HG03439 (cell line): ENCODE data around the gene RBKS.
A peak's percentile ranks its signal among the peaks of the same experiment; 100 is the strongest.

Source experiments
- ATAC-seq: cut with Tn5 transposase; IDR thresholded peaks from one replicate; pipeline ENCODE4 v1.9.1; 2021; ENCODE audit warnings: mild to moderate bottlenecking, moderate library complexity; ENCODE audit not compliant: unreplicated experiment

RBKS gene

GRCh38 chr2:27890146-27890923, at the start of gene RBKS, which contains the start of gene BABAM2:
RBKS (minus strand) TSS chr2:27890387; CDS start chr2:27890345, 42 bp downstream.
BABAM2 (plus strand) TSS chr2:27890729; CDS start chr2:27894557, 3,828 bp downstream.
- peak; percentile 77 for ATAC-seq

DNA sequence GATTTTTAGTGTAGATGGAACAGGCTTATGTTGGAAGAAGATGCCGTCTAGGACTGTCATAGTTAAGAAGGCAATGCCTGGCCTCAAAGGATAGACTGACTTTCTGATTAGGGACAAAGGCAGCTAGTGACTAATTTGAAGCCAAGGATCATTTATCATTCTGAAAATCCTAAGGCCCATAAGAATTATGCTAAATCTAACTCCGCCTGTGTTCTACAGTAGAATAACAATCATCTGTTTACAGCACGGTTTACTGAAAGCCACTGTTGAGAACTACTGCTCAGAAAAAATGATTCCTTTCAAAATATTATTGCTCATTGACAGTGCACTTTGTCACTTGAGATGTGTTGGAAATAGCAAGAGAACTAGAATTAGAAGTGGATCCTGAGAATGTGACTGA, 44.8 kb upstream of the RBKS start:
- ATAC-seq: no peak

DNA sequence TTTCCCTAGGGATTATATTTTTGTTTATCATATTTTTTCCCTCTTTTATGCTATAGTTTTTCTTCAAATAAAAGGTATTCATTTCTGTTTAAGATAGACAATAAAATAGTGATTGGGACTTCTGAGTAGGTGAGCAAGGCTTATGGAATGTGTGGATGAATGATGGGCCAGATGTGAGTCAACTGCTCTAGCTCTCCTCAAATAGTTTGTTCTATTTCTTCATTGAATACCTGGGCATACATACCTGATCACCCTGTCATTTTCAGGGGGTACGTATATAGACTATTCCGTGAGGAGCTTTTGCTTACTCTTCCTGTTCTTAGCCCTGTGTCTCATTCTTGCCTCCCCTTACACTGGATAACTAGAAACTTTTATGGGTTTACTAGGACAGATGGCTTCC, 42.2 kb upstream of the RBKS start:
- ATAC-seq: no peak

DNA sequence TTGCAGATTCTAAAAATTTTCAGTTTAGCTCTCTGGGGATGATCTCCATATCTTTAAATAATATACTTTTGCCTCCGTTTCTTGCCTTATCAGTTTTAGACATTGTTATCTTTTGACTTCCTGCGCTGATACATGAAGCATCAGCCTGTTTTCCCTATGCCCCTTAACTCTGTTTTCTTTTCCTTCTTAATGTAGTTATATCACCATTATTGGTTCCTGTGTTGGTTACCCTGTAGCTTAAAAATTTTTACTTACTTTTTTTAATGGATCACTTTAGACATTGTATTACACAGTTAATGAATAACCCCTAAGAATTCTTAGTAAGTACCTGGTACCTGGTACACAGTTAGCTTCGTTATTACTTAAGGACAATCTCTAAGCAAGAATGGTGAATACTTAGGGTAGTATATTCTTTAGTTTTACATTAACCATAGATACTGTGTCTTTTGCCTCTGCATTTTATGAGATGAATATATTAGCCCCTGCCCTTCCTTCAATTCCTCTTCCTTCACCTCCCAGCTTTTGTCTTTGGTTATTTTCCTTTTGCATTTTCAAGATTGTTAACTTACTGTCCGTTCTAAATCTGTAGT, 41.3 kb upstream of the RBKS start:
- no peak for ATAC-seq

- ATAC-seq: no peak
Measured at GRCh38 chr2:27929916-27930486, 39.8 kb upstream of the RBKS start.

DNA sequence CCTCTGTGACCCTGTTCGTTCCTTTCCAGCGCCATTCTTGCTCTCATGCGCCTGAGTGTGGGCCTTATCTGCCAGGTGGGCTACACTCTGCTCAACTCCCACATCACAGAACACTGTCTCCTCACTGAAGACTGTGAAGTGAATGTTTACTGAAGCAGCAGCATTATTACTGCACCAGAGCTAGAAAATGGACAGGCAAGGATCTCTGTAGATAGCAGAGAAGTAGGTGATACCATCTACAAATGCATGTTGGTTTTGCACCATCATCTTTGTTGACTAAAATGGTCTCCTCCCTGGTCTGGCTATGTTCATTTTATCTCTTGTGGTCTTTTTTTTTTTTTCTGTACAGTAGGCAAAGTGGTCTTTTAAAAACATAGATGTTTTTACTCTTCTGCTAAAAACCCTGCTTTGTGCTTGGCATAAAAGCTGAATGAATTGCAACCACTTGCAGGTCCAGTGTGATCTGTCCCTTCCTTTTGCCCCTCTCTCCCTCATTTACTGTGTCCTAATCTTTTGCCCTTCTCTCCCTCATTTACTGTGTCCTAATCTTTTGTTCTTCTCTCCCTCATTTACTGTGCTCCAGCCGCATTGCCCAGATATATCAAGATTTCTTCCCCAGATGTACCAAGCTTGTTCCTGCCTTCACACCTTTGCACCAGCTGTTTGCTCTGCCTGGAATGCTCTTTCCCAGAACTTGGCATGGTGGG, 35.7 kb upstream of the RBKS start:
- ATAC-seq: no peak

- no peak for ATAC-seq
Measured at GRCh38 chr2:27922842-27923241, 32.7 kb upstream of the RBKS start.

DNA sequence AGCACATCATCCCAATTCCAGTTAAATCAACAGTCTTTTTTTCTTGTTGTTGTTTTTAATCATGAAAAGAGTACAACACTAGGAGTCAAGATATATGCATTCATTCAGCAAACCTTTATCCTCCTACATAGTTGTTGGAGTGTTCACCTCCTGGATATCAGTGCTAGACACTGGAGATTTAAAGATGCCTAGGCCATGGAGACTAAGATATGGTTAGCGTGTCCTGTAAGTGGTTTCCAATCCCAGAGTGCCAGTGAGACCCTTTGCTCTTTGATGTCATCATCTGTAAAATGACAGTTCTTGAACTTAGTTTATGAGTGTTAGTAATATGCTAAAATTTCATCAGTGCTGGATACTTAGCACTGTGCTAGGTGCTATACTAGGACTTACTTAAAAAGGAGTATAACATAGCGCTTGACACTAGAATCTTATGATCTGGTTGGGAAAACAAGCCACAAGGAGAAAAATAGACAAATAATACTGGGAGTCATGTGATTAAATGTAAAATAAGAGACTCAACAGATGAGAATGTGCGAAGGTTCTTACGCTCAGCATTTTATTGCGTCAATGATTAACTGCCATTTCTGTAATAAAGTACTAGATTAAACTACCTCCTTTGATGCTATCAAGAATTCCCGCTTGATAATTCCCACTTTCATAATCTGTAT, 31.8 kb upstream of the RBKS start:
- ATAC-seq: no peak

DNA sequence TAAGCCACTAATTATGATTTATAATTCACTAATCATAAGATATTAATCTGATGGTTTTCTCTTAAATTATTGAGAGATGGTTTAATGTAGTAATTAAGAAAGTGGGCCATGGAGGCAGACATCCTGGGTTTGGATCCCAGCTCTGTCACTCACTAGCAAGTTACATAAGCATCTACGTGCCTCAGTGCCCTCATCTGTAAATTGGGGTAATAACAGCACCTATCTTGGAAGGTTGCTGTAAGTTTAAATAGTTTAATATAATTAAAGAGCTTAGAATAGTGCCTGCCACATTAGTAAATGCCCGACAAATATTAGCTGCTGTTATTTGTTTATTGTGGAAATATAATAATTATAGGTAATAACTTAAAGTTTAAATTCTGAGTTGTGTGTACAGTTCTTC, 31.2 kb upstream of the RBKS start:
- ATAC-seq: no peak

DNA sequence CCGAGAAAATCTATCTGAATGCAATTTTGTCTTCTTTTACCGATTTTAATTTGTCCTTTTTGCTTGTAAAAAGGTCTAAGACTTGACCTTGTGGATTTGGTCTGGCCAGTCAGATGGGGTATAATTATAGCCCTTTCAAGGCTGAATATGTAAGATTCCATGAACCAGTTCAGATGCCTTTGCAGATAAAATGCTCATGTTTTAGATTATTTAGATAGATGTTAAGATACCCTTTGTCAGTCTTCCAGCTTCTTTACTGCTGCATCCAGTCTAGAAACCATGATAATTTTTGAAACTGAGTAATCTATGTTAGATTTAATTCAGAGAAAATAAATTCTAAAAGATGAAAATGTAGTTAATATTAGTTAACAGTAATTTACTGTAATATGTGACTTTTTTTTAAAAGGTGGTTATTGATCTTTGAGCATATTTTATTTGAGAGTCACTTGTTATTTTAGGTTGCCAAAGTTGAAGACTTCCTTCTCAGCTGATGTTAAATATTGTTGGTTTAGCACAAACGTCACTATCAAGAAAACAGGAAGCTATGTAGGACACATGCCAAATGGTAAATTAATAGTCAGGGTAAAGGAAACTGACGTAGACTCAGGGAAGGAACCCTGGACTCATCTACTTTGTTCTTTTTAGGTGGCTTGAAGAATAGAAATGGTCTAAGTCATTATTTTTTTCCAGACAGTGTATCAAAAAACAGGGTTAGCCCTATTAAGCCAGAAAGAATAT, 30.1 kb upstream of the RBKS start:
- no peak for ATAC-seq

DNA sequence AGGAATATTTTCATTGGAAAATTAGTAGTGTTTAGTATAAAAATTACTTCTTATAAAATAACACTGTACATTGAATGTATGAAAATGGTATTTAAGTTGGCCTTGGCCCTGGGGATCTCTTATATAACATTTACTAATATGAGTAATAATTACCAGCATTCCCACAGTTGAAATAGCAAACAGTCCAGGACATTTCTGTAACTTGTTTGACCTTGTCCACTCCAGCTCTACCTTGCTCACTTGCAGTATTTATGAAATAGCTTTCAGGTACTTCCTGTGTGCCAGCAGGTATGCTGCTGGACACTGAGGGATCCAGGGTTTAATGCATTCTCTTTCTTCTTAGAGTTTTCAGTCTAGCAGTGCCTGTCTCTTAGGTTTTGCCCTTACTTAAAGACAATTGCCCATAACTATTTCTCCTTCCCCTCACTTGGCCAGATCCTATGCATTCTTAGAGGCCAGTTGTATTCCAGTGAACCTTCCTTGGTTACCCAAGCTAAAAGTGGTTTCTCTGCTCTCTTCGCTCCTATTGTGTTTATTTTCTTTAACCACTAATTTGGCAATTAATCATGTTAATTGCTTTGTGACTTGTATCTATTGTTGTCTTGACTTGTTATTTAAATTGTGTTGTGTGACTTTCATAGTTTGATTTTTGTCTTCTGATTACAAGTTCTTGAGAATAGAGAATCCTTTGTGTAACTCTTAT, 26.3 kb upstream of the RBKS start:
- ATAC-seq: no peak

- no peak for ATAC-seq
Measured at GRCh38 chr2:27915874-27916273, 25.7 kb upstream of the RBKS start.

DNA sequence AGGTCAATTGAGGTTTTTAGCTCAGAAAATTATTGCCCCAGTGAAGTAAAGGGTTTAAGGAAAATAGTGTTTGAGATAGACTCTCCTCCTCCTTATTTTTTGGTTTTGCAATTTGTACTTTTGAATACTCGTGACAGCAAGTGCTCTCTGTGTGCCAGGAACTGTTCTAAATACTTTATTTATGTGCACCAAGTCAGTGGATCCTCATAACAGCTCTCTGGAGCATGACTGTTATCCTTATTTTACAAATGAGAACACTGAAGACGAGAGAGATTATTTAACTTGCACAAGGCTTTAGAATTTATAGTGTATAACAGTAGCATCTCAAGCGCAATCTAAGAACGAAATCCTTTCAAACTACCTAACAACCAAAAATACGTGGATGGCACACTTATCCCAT, 25.0 kb upstream of the RBKS start:
- ATAC-seq: no peak

GRCh38 chr2:27914805-27915175, 24.6 kb upstream of the RBKS start:
- no peak for ATAC-seq

- ATAC-seq: no peak
Measured at GRCh38 chr2:27914041-27914804, 24.0 kb upstream of the RBKS start.

- no peak for ATAC-seq
Measured at GRCh38 chr2:27912512-27912911, 22.3 kb upstream of the RBKS start.

- ATAC-seq: no peak
Measured at GRCh38 chr2:27911458-27912210, 21.4 kb upstream of the RBKS start.

- no peak for ATAC-seq
Measured at GRCh38 chr2:27909901-27910300, 19.7 kb upstream of the RBKS start.
